Mesenchymal stem cell (in vitro differentiated cells and primary cell): ENCODE data around the gene PRKCQ.

ENCODE experiments used
- DNase-seq: peaks from one replicate; pipeline ENCODE4 v3.0.0-alpha.2; 2013
- H2AFZ ChIP-seq: one replicate; pipeline ENCODE4 v1.6.1; 2013; ENCODE audit warnings: low read depth, mild to moderate bottlenecking, control low read depth, inconsistent platforms, low read length, moderate library complexity
- H2AK5ac ChIP-seq: 2 replicates; pipeline ENCODE4 v1.6.1; 2013; ENCODE audit warnings: low read length, moderate library complexity, mild to moderate bottlenecking, inconsistent platforms; ENCODE audit not compliant: severe bottlenecking
- H2BK120ac ChIP-seq: one replicate; pipeline ENCODE4 v1.6.1; 2013; ENCODE audit warnings: low read depth, mild to moderate bottlenecking, inconsistent platforms, low read length, moderate library complexity
- H2BK12ac ChIP-seq, 2 experiments: one replicate each; pipeline ENCODE4 v1.6.1; 2013; ENCODE audit warnings: inconsistent platforms in 2 of 2, low read length in 2 of 2, mild to moderate bottlenecking in 2 of 2, moderate library complexity in 2 of 2, control low read depth in 1 of 2
- H2BK15ac ChIP-seq: one replicate; pipeline ENCODE4 v1.6.1; 2013; ENCODE audit warnings: mild to moderate bottlenecking, low read depth, inconsistent platforms; ENCODE audit not compliant: poor library complexity, severe bottlenecking
- H2BK5ac ChIP-seq: 2 replicates; pipeline ENCODE4 v1.6.1; 2013; ENCODE audit warnings: low read depth, mild to moderate bottlenecking, low read length, control low read depth, inconsistent platforms; ENCODE audit not compliant: poor library complexity, severe bottlenecking
- H3K14ac ChIP-seq, 2 experiments: one replicate each; pipeline ENCODE4 v1.6.1; 2013; ENCODE audit warnings: inconsistent platforms in 2 of 2, low read length in 2 of 2, control low read depth in 1 of 2, mild to moderate bottlenecking in 1 of 2, moderate library complexity in 1 of 2
- H3K18ac ChIP-seq, 2 experiments: one replicate each; pipeline ENCODE4 v1.6.1; 2013; ENCODE audit warnings: inconsistent platforms in 2 of 2, low read length in 2 of 2, control low read depth in 1 of 2, low read depth in 1 of 2, mild to moderate bottlenecking in 1 of 2
- H3K23ac ChIP-seq, 2 experiments: one replicate each; pipeline ENCODE4 v1.6.1; 2013; ENCODE audit warnings: inconsistent platforms in 2 of 2, low read length in 2 of 2, mild to moderate bottlenecking in 2 of 2, moderate library complexity in 2 of 2, control low read depth in 1 of 2
- H3K27ac ChIP-seq: 2 replicates; pipeline ENCODE4 v1.5.1; 2013; ENCODE audit warnings: mild to moderate bottlenecking, moderate library complexity, low read length, control low read depth, inconsistent platforms; ENCODE audit not compliant: poor library complexity, severe bottlenecking
- H3K27me3 ChIP-seq, 2 experiments: 2 replicates each; pipeline versions ENCODE4 v1.6.1 to v1.7.0; 2013; ENCODE audit warnings: low read length in 2 of 2, mild to moderate bottlenecking in 2 of 2, moderate library complexity in 2 of 2, control low read depth in 1 of 2, inconsistent platforms in 1 of 2; ENCODE audit not compliant: control insufficient read depth in 1 of 2, insufficient read depth in 1 of 2
- H3K36me3 ChIP-seq, 2 experiments: 2 replicates each; pipeline versions ENCODE4 v1.6.1 to v1.7.0; 2013; ENCODE audit warnings: low read length in 2 of 2, control low read depth in 1 of 2, inconsistent platforms in 1 of 2, low read depth in 1 of 2, mild to moderate bottlenecking in 1 of 2; ENCODE audit not compliant: insufficient read depth in 2 of 2, control insufficient read depth in 1 of 2
- H3K4ac ChIP-seq, 2 experiments: one replicate each; pipeline ENCODE4 v1.6.1; 2013; ENCODE audit warnings: inconsistent platforms in 2 of 2, low read length in 2 of 2, mild to moderate bottlenecking in 2 of 2, moderate library complexity in 2 of 2, control low read depth in 1 of 2, low read depth in 1 of 2
- H3K4me1 ChIP-seq: 2 replicates; pipeline ENCODE4 v1.6.1; 2013; ENCODE audit warnings: low read depth, low read length, control low read depth; ENCODE audit not compliant: control insufficient read depth, insufficient read depth
- H3K4me2 ChIP-seq: 2 replicates; pipeline ENCODE4 v1.6.1; 2013; ENCODE audit warnings: low read length, mild to moderate bottlenecking, inconsistent platforms; ENCODE audit not compliant: poor library complexity, severe bottlenecking
- H3K4me3 ChIP-seq, 2 experiments: 2 replicates each; pipeline versions ENCODE4 v1.5.1 to v1.7.0; 2013; ENCODE audit warnings: low read length in 2 of 2, mild to moderate bottlenecking in 2 of 2, control low read depth in 1 of 2, low read depth in 1 of 2; ENCODE audit not compliant: insufficient read depth in 1 of 2
- H3K79me1 ChIP-seq: replicated peaks from 2 replicates; pipeline ENCODE4 v1.6.1; 2013; ENCODE audit warnings: mild to moderate bottlenecking, control low read depth, low read length, inconsistent platforms; ENCODE audit not compliant: poor library complexity, severe bottlenecking
- H3K9ac ChIP-seq: 2 replicates; pipeline ENCODE4 v1.7.0; 2013; ENCODE audit warnings: mild to moderate bottlenecking, low read length, moderate library complexity
- H3K9me3 ChIP-seq: 2 replicates; pipeline ENCODE4 v1.7.0; 2013; ENCODE audit warnings: mild to moderate bottlenecking, low read length; ENCODE audit not compliant: control insufficient read depth
- H4K8ac ChIP-seq: one replicate; pipeline ENCODE4 v1.6.1; 2013; ENCODE audit warnings: inconsistent platforms, mild to moderate bottlenecking, low read length, moderate library complexity
- H4K91ac ChIP-seq: one replicate; pipeline ENCODE4 v1.6.1; 2013; ENCODE audit warnings: mild to moderate bottlenecking, low read length, inconsistent platforms
- WGBS: methylation state at CpG from one replicate; pipeline ENCODE4 v1.1.7; 2013; ENCODE audit warnings: mixed read lengths; 5-methylcytosine and 5-hydroxymethylcytosine counted together

PRKCQ gene

GRCh38 chr10:6465854-6466601, 114.0 kb downstream of the PRKCQ start:
- no peak overlapping the region for H2AFZ ChIP-seq
- H3K4ac ChIP-seq: no peak overlapping the region
- no peak overlapping the region for H3K27ac ChIP-seq
- H3K79me1 ChIP-seq: no peaks in the 10 kb centered on the region
- no peak overlapping the region for H3K9ac ChIP-seq
- no peak overlapping the region for H3K18ac ChIP-seq
- H3K9me3 ChIP-seq: peaks cover 3% of the 10 kb centered on the region
- no peak overlapping the region for H4K8ac ChIP-seq
- WGBS: 90% methylated on average over 5 of the region's 7 CpGs
- peaks cover 2% of the 10 kb centered on the region for H3K4me1 ChIP-seq
- H2BK12ac ChIP-seq: no peak overlapping the region
- DNase-seq: no peak
- no peaks in the 10 kb centered on the region for H3K36me3 ChIP-seq
- H3K4me3 ChIP-seq: no peak overlapping the region
- H3K27me3 ChIP-seq: peaks cover 0 to 19% of the 10 kb centered on the region in 2 experiments
- H3K4me2 ChIP-seq: no peak overlapping the region
- H4K91ac ChIP-seq: no peak overlapping the region
- H2BK120ac ChIP-seq: no peak overlapping the region
- H3K14ac ChIP-seq: no peak overlapping the region
- H2BK15ac ChIP-seq: no peak overlapping the region
- H2BK5ac ChIP-seq: no peak overlapping the region
- no peak overlapping the region for H2AK5ac ChIP-seq
- H3K23ac ChIP-seq: no peak overlapping the region

GRCh38 chr10:6465437-6465836, 114.6 kb downstream of the PRKCQ start:
- Histone ChIP-seq H3K9me3 (peaks cover 3% of the 10 kb centered on the region), H3K36me3 (no peaks in the 10 kb centered on the region), H4K91ac (no peak overlapping the region), H2AK5ac (no peak overlapping the region), H3K18ac (no peak overlapping the region), H2BK120ac (no peak overlapping the region), H2BK15ac (no peak overlapping the region), H3K79me1 (no peaks in the 10 kb centered on the region), H3K4me1 (peaks cover 2% of the 10 kb centered on the region), H2BK5ac (no peak overlapping the region), H3K9ac (no peak overlapping the region), H3K23ac (no peak overlapping the region), H3K27me3 (peaks cover 0 to 19% of the 10 kb centered on the region in 2 experiments), H3K4me3 (no peak overlapping the region), H4K8ac (no peak overlapping the region), H3K27ac (no peak overlapping the region), H3K4ac (no peak overlapping the region), H3K4me2 (no peak overlapping the region), H2BK12ac (no peak overlapping the region), H2AFZ (no peak overlapping the region), H3K14ac (no peak overlapping the region)
- no peak for DNase-seq
- WGBS: 75% methylated on average over 7 of the region's 7 CpGs

GRCh38 chr10:6464862-6465430, 115.1 kb downstream of the PRKCQ start:
- Histone ChIP-seq H3K9me3 (peaks cover 3% of the 10 kb centered on the region), H3K18ac (no peak overlapping the region), H3K23ac (no peak overlapping the region), H2BK120ac (no peak overlapping the region), H2BK12ac (no peak overlapping the region), H2AFZ (no peak overlapping the region), H2BK15ac (no peak overlapping the region), H3K4me2 (no peak overlapping the region), H3K36me3 (no peaks in the 10 kb centered on the region), H3K4me1 (peaks cover 2% of the 10 kb centered on the region), H2AK5ac (no peak overlapping the region), H4K91ac (no peak overlapping the region), H3K27ac (no peak overlapping the region), H2BK5ac (no peak overlapping the region), H3K27me3 (peaks cover 0 to 19% of the 10 kb centered on the region in 2 experiments), H3K79me1 (no peaks in the 10 kb centered on the region), H3K4ac (no peak overlapping the region), H3K9ac (no peak overlapping the region), H4K8ac (no peak overlapping the region), H3K4me3 (no peak overlapping the region), H3K14ac (no peak overlapping the region)
- WGBS: 91% methylated on average over 8 of the region's 9 CpGs
- no peak for DNase-seq

- no peak overlapping the region for H2BK5ac ChIP-seq
- H3K27me3 ChIP-seq: peaks cover 0 to 19% of the 10 kb centered on the region in 2 experiments
- WGBS: 92% methylated on average over 6 of the region's 7 CpGs
- H3K27ac ChIP-seq: no peak overlapping the region
- H3K23ac ChIP-seq: no peak overlapping the region
- H3K14ac ChIP-seq: no peak overlapping the region
- no peak overlapping the region for H2BK12ac ChIP-seq
- no peak overlapping the region for H3K18ac ChIP-seq
- peaks cover 2% of the 10 kb centered on the region for H3K4me1 ChIP-seq
- H3K4me3 ChIP-seq: no peak overlapping the region
- no peak overlapping the region for H4K91ac ChIP-seq
- no peak overlapping the region for H2AFZ ChIP-seq
- peaks cover 3% of the 10 kb centered on the region for H3K9me3 ChIP-seq
- H2AK5ac ChIP-seq: no peak overlapping the region
- H2BK120ac ChIP-seq: no peak overlapping the region
- H3K9ac ChIP-seq: no peak overlapping the region
- DNase-seq: no peak
- H3K4ac ChIP-seq: no peak overlapping the region
- H3K36me3 ChIP-seq: no peaks in the 10 kb centered on the region
- no peak overlapping the region for H3K4me2 ChIP-seq
- H2BK15ac ChIP-seq: no peak overlapping the region
- H4K8ac ChIP-seq: no peak overlapping the region
- no peaks in the 10 kb centered on the region for H3K79me1 ChIP-seq
These were observed 116.7 kb downstream of the PRKCQ start for GRCh38 chr10:6463366-6463765.
